HPDE6-E6E7 (cell line): ENCODE measurements around the gene IL17F.
"Not testable (repeated sequence)": the region's sequence is repeated elsewhere in the genome, so short reads cannot be mapped to it uniquely, and the experiment has no call there.

Experiments used
- DNase-seq: peaks from one replicate; pipeline ENCODE4 v3.0.0; 2011; ENCODE audit warnings: missing footprints; ENCODE audit errors: extremely low spot score

The IL17F gene

DNA sequence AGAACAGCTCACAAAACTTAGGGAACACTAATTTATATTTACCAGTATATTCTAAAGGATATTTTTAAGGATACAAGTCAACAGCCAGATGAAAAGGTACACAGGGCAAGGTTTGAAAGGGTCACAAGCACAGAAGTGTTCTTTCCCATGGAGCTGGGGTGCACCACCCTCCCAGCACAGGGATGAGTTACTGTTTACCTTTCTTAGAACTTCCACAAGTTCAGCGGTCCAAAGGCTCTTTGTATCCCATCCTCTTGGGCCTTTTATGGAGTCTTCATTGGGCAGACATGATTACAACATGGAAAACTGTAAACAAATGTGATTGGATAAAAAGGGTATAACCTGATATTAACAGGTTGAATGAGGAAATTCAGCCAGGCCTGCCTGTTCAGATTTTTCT lies 1.1 kb upstream of the IL17F start:
- DNase-seq, result no peak

DNA sequence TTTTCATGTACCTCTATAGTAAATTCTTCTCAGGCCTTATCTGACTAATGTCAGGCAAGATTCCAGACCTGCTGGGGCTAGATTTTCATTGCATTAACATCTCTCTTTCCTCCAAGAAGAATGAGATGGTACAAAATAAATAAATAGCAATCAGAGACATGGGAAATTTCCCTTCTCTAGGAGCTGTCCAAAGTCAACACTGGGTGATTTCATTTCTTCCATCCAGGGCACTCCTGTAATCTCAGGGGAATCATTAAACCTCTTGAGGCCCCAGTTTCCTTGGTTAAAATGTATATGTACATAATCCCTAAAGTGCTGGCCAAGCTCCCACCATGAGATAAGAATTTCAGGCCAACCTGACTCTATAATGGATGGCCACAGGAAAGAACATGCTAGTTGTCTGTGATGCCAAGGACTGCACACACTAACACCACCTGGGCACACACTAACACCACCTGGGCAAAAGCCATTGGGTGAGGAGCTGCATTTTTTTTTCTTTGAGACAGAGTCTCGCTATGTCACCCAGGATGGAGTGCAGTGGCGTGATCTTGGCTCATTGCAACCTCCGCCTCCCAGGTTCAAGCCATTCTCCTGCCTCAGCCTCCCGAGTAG lies 912 bp downstream of the IL17F start:
- DNase-seq, result no peak

DNA sequence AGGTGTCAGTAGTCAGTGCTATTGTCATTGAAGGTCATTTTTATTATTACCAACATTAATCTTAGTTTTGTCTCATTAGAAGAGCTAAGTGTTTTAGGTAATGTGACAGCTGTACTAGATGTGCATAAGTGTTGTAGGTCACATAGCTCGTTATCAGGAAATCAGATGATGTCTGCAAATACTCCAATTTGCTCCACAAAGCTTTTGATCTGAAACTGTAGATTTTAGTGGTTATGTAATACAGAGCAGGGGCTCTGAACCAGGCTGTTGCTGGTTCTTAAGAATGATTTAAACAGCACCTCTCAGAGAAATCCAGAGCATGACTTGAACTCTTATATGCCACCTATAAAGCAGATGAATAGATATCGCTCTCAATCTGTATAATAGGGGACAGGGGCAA lies 2.5 kb downstream of the IL17F start:
- DNase-seq, result no peak

DNA sequence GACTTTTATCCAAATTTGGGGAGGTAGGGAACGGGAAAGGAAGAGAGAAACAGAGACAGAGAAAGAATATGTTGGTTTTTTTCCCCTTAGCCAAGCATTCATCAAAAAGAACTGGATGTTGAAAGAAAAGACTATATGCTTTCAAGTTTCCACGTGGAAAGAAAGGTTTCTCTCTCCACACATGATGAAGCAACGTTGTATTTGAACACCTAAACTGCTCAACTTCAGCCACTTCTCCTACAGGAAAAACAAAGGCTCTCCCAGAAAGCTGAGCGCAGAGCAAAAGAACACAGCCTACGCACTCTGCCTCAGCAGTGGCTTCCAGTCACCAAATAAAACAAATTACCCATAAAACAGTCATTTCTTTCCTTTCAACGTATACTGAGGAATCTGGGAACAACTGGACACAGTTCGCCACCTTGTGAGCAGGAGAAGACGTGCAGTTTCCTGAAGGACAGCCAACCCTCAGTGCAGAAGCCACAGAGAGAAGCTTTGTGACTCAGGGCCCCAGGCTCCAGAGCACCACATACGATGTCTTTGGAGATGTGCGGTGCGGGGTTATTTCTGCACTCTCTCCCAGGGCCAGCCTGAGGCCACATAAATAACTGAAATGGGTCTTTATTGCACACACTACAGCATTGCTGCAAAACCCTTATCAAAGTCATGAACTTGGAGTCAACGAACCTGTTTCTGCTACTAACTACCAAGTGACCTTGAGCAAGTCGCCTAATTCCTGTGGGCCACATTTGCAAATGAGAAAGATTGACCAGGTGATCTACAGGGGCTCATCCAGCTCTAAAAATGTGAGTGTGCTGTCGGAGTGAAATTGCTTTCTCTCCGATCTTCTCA lies 10.1 kb downstream of the IL17F start:
- DNase-seq, result peak; percentile 77

DNA sequence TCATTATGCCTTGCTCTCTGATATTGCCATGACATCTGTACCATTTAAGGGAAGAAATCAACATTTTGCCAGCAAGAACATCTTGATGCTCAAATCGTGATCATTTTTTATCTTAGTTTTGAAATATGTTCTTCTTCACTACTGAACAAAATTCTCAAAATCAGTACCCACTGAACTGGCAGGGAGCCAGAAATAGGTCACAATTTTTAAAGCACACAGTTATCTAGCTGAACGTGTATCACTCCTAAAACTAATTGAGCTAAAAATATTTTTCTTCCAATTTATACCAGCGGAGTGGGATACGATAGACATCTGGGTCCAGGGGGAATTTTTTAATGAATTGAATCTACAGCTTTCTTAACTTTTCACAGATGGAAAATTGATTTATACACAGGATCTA lies 11.3 kb downstream of the IL17F start:
- DNase-seq, result no peak

DNA sequence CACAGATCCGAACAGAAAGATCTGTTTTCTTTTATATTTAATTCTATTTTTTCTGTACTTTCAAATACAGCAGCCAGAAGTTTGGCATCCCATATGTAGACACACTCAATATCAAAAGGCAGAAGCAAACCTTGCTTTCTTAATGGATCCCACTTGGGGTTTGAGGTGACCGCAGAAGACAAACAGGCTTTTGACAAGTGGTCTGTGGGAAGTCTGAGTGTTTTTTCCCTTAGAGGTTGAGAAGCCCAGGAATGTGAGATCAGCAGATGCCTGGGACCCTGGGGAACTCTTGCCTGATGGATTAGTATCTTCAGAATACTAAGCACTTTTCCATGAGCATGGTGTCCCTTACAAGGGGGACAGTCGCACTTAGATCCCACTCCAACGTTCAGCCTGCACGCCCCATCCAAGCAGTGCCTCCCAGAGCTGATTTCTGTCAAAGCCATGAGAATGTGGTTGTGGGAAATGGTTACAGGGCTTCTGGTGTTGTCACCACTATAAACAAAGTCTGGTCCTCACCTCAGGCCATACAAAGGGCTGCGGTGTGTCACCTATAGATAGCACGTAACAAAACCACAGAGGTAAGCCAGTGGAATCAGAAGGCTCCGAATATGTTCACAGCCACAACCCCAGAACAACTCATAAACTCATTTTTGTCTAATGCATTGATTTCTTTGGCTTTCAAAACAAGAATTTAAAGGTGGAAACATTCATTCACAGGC lies 12.7 kb downstream of the IL17F start:
- DNase-seq, result no peak

DNA sequence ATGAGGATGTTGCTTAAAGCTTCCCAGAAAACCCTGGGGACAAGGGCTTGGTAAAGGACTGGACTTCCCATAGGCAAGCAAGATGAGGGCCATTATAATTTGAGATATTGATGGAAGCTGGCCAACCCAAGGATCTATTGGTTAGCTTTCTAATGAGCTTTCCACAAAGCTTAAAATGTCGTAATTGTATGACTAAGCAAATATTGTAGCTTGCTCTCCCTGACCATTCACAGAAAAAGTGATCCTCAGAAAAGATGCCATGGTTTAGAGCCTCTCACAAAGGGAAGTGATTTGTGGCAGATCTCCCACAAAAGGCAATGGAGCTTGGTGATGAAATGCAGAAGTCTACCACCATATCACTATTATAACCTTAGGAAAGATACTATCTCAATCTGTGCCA lies 13.6 kb downstream of the IL17F start:
- no peak for DNase-seq

DNA sequence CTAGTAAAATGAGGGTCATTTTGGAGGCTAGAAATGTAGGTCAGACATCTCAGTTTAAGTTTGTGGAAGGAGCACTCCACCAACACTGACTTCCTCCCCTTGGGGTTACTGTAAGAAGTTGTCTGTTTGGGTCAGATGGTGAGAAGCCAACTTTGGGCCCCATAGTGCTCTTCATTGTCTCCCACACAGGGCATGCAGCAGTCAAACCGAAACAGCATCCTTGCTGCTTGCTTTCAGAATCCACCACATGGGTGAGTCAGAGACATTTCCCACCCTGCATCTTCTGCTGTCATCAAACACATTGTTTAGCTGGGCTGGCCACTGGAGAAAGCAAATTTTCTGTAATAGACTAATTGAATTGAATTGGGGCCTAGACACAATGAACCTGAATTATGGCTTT lies 16.8 kb downstream of the IL17F start:
- no peak for DNase-seq

DNA sequence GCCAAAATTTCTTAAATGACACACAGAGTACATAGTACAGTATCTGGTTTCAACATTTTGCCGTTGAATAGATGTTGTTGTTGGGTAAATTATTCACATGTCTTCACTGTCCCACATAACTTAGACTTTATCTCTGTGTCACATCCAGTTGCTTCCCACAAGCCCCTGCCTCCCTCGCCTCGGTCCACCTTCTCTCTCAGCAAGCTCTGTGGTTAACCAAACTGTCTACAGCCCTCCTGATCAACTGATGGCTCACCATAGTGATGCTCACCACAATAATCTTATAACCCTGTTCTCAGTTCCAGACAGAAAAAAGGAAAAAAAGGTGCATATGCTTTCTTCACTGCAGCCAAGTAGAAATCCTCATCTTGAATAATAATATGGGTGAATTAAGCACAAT lies 23.0 kb downstream of the IL17F start:
- no peak for DNase-seq

DNA sequence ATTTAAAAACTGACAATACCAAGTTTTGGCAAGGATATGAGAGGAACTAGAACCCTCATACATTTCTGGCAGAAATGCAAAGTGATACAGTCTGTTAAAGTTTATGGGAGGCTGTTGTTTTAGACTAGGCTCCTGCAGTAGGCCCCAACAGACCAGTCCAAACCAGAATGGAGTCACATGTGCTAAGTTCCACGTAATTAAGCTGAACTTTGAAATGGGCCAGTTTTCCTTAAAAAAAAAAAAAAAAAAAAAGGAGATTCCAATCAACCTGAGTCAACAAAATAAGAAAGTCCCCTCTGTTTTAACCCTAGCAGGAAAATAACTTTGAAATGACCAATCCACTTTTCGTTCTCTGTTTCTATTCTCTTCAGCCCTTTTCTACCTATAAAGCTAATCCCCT lies 26.5 kb downstream of the IL17F start:
- DNase-seq, result no peak

DNA sequence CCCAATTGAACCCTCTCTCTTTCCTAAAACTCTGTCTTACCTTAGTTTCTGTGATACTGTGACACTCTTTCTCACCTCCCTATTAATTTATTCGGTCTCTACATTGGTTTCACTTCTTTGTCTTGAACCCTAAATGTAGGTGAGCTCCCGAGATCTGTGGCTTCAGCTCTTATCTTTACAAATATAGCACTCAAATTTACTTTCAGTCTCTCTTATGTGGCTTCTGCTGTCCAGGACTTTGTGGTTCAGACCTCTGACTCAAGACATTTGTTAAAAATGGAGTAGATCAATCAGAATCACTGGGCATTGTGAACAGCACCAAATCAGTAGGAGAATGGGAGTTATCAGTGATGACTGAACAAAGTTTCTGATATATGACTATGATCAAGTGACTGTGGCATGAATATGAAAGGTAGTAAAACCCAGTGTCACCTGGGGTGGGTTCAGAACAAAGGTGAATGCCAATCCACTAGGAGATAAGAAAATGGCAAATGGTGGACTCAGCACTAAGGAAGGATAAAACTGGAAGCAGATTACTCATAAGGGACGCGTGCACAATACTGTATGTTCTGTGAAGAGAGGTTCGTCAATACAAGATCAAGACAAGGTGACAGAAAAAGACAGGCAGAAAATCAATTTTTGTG lies 27.2 kb downstream of the IL17F start:
- DNase-seq, result no peak

DNA sequence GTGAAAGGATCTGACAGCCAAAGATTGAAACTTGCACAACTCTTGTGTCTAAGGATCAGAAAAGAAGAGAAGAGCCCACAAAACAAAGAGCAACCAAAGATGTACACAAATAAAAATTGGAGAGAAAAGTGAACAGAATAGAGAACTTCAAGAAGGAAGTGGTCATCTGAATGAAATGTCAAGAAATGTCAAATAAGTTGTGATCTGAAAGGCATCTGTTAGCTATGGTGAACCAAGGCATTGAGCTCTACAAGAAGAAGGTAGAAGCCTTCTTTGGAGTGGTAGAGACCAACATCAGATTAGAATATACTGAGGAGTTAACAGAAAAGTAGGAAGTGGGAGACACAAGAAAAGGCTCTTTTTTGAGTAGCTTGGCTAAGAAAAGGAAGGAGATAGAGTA lies 28.5 kb downstream of the IL17F start:
- no peak for DNase-seq

DNA sequence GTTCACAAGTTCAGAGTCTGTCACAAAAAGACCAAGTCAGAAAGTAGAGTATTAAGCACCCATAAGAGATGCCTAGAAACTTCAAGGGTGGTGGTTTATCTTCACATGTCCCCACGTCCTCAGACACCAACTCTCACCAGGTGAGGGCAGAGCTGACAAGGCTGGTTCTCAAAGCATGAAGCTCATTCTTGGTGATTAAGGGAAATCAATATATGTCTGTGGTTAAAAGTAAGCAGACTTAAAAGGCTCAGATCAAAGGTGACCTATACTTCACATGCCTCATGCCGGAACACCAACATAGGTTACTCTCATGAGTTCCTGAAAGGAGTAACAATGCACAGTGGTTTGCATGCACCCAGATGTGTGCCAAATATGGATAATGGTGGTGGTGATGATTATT lies 31.2 kb downstream of the IL17F start:
- DNase-seq, result no peak

DNA sequence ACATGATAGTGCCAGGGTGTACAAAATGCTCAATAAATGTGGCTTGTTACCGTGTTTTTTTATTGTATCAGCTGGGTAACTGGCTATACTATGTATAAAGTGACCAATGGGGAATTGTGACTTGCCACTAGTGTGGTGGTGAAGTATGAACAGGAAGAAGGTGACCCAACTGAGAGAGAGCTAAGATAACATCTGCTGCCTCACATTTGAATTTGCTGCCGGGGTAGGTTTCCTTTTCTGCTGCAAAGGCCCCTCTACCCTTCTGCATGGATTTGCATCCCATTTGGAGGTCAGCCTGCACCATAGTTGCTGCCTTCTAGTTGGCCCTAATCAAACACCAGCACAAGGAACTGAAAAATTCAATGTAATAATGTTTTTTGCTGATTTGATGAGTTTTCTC lies 34.1 kb downstream of the IL17F start:
- DNase-seq, result no peak

DNA sequence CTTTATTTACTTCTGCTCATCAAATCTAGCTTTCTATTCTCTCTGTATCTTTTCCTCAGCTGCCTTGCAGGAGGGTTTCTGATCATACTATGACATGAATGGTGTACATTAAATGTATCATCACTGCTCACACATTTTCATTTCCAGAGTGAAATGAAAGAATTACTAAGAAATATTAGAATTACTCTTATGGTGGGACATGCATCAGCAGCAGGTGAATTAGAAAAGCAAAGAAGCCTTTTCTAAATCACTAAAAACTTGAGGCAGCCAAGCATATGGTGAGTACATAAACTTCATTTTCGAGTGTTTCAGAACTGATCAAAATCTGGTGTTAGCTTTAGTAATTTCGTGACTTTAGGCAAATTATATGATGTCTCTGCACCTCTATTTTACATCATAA lies 34.5 kb downstream of the IL17F start:
- no peak for DNase-seq

DNA sequence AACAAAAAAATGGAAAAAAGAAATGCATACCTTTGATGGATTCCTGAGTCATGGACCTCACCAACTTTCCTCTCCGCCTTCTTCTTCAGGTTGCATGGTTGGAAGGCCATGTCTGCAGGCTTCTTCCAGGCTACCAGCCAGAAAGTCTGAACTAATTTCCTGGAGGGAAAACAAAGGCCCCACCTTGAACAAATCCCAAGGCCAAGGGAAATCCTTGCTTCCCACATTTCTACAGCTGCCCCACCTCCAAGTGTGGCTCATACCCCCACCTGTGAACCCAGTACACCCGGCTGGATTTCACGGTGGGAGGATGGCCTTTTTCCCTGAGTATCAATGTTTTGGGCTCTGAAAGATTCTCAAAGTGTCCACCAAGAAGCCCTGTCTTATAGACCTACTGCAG lies 35.7 kb downstream of the IL17F start:
- DNase-seq, result no peak

DNA sequence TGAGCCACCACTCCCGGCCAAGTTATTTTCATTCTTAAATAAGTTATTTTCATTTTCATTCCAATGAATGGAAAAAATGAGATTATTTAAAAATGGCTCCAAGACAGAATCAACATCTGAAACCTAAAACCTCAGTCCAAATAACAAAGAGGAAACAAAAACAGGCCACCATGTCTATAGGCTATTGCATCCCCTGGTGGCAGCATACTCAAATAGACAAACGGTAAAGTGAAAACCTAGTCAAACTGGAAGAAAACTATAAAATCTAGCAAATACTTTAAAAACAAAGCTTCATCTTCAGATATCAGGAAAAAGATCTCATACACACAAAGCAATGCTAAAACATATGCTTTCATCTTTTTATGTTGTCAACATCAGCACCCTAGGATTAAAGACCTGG lies 37.2 kb downstream of the IL17F start:
- DNase-seq, result no peak

DNA sequence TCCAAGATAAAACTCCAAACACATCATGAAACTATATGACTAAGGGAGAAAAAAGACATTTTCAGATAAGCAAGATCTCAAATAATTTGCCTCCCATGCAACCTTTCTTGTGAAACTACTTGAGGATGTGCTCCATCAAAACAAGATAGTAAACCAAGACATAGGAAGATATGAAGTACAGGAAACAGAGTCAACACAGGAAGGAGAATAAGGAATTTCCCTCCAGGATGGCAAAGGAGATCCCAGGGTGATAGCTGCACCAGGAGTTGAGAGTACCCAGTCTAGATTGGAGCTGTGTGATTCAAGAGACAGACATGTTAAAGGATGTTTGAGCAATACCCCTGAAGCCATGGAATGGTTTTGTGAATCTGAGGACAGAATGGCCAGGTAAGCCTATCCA lies 42.8 kb downstream of the IL17F start:
- no peak for DNase-seq

DNA sequence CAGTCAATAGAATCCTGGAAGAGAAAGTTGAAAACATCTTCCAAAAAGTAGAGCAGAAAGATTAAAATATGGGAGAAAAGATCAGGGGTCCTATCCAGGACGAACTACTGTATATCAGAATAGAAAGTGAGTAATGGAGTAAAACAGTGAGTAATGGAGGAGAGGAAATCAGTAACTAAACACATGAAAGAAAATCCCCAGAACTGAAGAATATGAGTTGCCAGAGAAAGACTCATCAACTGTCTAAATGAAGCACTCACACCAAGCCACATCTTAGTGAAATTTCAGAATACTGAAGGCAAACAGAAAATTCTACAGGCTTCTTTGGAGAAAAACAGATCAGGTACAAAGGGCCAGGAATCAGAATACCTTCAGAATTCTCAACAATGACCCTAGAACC lies 43.3 kb downstream of the IL17F start:
- DNase-seq, result no peak

DNA sequence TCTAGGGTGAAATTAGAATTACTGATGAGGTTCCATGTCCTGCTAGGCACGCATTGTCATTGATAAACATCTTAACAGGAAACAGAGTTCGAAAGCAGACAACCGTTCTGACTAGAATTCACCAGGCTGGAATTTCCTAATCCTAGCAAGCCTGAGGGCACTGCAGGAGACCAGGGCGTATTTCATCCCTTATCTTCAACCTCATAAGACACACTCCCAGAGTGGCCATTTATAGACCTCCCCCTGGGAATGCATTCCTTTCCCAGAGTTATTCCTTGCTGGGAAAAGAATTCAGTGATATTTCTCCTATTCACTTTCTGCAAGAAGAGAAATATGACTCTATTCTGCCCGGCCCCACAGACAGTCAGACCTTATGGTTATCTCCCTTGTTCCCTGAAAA lies 44.2 kb downstream of the IL17F start:
- not testable (repeated sequence) for DNase-seq

DNA sequence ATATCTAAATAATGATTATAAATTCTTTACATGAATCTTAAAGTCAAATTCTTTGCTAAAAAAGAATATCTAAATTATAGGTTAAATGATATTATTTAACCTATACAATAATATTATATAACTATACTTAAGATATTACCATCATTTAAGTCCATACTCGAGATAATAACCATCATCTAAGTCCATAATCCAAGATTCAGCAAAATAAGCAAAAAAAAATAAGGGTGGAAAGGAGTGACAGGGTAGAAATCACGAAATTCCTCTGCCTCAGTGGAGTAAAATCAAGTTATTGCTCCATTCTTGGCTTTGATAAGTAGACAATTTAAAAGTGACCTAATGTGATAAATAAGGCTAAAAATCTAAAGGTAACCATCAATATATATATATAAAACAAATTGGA lies 48.4 kb downstream of the IL17F start:
- DNase-seq, result no peak

DNA sequence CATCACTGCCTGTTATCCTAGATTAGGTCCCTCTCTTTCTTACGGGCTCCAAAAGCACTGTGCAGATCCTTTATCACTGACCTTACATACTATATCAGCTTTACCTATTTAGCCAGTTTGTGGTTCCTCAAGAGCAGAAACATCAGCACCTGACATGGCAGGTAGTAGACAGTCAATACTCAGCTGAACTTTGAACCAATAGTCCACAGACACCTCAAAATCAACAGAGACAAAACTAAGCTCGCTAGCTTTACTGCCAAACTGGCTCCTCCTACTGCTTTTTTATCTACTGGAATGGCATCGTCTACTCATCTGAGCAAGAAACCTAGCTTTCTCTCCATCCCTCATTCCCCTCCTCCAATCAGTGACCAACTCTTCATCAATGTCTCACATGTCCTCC lies 52.5 kb downstream of the IL17F start:
- DNase-seq, result no peak

DNA sequence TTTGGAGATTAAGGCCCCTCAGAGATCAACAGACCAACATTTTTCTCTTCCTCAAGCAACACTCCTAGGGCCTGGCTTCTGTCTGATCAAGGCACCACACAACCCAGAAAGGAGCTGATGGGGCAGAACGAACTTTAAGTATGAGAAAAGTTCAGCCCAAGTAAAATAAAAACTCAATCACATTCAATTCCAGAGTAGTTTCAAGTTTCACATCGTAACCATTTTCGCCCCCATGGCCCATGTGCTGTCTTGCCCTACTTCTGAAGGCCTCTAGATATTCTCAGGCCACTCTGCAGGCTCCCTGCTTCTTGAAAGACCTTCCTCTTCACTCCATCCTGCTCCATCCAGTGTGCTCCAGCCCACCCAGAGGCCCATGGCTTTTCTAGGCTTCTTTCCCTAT lies 53.9 kb downstream of the IL17F start:
- no peak for DNase-seq
